ENCODE results near the gene VDAC2.
"Not testable (repeated sequence)": the region's sequence is repeated elsewhere in the genome, so short reads cannot be mapped to it uniquely, and the experiment has no call there.

Gene VDAC2

GRCh38 chr10:75210282-75211006, at the start of gene VDAC2:
TSS of gene VDAC2 (plus strand) at chr10:75210796. CDS start at chr10:75211159, 363 bp downstream.
- intact Hi-C loops (cut with DNase I): loop anchor here (2.0 to 10.0 kb wide), 3 partner anchors 22 to 386 kb away; partner anchors contain the start of genes KAT6B and SAMD8
- DNase-seq: peak; percentile 73 to 97 (median 93)

DNA sequence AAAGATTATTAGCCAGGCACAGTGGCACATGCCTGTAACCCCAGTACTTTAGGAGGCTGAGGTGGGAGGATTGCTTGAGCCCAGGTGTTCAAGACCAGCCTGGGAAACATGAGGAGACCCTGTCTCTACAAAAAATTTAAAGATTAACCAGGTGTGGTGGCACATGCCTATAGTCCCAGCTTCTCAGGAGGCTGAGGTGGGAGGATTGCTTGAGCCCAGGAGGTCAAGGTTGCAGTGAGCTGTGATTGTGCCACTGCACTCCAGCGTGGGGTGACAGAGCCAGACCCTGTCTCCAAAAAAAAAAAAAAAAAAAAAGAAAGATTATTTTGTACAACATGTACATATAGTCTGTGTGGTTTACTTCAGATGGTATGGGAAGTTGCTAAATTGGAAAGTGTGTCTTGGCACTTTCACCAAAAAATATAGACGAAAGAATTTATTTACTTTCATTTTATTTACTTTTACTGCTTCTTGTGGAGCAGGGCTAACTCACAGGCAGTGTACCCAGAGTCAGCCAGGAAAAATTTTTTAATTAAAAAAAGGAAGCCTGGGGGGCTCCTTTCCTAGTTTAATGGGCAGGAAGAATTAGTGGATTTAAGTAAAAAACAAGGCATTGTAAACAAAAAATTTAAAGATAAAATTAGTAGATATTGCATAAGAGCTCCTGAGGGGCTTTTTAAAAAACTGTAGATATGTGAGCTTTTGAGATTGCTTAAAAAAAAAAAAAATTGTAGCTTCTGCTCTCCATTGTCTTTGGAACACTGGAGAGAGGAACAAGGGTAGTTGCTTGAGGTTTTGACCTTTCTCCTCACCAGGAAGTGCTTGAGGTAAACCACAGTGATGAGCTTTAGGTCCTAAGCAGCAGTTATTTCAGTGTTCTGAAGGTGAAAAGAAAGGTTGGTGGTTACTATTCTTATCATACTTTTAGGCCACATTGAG, 44.6 kb upstream of the VDAC2 start:
- no peak for DNase-seq
- intact Hi-C loops (cut with DNase I): no loop called here

- intact Hi-C loops (cut with DNase I): no loop called here
These were observed 44.0 kb upstream of the VDAC2 start for GRCh38 chr10:75166623-75166972.

DNA sequence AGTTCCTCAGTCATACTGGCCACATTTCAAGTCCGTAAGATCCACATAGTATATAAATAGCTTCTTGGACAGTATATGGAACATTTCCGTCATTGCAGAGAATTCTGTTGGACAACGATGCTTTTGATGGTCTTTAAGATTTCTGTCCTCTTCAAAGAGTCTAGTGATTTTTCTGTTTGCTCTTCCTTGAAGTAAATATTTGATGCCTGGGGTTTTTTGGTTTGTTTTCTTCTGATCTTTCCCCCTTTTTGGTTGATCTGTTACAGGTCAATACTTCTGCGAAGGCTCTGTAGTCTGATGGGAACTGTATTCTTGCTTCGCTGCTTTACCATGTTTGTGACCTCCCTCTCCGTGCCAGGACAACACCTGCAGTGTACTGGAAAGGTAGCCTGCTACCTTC, 42.3 kb upstream of the VDAC2 start:
- no peak for DNase-seq
- intact Hi-C loops (cut with DNase I): no loop called here

More at GRCh38 chr10:75166623-75166972, 44.0 kb upstream of the VDAC2 start:
- no peak for DNase-seq

DNA sequence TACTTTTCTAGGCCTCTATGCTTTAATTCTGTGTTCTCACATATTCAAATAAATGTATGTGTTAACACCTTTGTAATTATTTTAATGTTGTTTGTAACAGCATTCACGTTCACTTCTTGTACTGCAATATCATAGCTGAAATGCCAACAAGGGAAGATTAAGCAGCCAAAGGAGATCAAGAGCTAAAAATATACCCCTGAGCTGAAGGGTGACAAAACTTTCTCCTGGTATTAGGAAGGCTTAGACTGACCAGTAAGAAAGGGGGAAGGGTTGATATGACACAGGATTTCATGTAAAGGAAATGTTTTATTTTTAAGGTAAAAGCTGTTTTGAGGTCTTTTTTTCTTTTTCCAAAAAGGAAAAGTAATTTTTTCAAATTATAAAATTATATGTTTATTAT, 40.4 kb upstream of the VDAC2 start:
- DNase-seq: no peak
- intact Hi-C loops (cut with DNase I): no loop called here

GRCh38 chr10:75175046-75175445, 35.5 kb upstream of the VDAC2 start:
- no peak for DNase-seq
- intact Hi-C loops (cut with DNase I): no loop called here

DNA sequence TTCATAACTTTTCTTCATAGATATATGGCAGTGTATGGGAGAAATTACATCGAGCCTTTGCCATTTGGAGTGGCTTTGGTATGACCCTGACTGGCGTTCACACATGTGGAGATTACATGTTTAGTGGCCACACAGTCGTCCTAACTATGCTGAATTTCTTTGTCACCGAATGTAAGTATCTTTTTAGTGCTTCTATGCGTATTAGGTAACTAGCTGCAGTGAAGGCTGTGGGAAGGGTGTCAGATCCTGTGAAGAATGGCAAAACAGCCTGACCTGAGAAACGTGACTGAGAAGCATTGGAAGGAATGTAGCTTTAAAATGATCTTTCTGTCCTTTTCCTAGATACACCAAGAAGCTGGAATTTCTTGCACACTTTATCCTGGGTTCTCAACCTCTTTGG, 34.5 kb upstream of the VDAC2 start:
- DNase-seq: no peak
- intact Hi-C loops (cut with DNase I): no loop called here

DNA sequence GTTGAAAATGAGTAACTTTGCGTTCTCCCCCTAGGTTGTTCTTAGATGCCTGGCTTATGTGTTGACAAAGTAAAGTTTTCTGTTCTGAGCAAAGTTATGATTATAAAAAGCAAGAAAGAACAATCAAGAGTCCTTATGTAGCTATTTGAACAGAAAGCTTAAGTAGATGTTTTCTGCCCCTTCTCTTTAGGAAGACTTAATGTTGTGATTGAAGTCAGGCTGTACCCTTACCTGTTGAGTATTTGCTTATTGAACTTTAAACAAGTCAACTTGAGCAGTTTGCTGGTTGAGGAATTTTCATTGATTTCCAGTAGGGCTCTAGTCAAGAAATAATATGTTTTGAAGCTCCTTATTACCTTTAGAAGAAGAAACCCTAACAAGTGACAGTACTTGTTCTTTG, 33.9 kb upstream of the VDAC2 start:
- no peak for DNase-seq
- intact Hi-C loops (cut with DNase I): no loop called here

DNA sequence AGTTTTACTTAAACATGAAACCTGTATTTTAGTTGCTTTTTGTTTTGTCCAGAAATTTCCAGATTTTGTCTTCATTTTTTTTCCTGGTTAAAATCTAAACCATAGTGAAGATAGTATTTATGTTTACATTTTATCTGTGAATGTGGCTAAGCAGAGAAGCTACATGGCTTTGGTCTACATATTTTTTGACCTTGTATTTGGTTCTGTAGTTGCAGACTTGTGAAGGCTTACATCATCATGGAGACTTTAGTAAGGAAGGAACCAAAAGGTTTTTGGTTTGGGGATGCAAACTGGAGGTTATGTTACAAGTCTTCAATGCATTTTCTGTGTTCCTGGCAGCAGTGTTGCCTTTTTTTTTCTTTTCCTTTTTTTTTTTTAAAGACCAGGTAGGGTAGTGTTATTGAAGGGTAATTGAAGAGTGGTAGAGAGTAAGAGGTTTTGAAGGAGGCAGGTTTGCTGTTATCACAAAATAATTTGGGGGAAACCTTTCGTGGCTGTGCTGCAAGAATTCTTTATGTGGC, 30.9 kb upstream of the VDAC2 start:
- DNase-seq: no peak

DNA sequence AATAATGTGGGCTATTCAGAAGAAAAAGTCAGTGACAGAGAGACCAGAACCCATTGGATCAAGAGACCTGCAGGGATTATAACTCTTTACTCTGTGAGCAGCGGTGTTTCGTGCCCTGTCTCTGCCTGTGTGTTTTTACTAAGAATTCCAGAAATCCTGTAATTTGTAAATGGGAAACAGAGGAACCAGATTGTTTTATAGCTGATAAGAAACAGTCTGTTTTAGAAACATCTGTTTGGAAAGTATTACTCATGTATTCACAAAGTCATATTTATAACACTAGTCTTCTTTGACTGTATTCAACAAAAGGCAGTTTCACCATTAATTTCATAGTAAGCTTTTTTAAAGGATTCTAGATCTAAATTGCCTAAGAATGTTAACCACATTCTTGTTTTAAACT, 30.0 kb upstream of the VDAC2 start:
- intact Hi-C loops (cut with DNase I): no loop called here
- no peak for DNase-seq

More for the DNA sequence above, 30.9 kb upstream of the VDAC2 start:
- intact Hi-C loops (cut with DNase I): no loop called here

DNA sequence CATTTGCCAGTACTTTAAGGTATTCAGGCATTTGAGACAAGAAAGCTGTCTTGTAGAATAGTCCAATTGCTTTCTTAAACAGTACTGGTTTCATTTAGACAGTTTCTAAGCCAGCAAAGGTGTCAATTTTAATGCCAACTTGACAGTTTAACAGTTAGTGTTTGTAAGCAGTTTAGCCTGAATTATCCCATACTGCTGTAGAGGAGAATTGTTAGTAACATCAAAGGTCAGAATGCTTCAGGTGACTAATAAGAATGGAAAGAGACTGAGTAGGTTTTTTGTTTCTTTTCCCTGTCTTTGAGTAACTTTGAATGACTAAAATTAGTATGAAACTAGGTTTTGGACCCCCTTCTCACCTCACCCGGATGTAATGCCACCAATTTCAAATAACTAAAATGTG, 29.5 kb upstream of the VDAC2 start:
- intact Hi-C loops (cut with DNase I): no loop called here
- no peak for DNase-seq

DNA sequence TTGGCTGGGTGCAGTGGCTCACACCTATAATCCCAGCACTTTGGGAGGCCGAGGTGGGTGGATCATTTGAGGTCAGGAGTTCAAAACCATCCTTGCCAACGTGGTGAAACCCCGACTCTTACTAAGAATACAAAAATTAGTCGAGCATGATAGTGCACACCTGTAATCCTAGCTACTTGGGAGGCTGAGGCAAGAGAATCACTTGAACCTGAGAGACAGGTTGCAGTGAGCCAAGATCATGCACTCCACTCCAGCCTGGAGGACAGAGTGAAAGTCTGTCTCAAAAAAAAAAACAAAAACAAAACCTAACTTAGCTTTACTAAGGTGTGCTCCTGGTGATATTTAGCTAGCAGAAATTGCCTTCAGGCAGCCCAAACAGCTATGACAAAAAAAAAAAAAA, 24.3 kb upstream of the VDAC2 start:
- DNase-seq: no peak
- intact Hi-C loops (cut with DNase I): no loop called here

GRCh38 chr10:75187961-75188426, 22.6 kb upstream of the VDAC2 start:
- intact Hi-C loops (cut with DNase I): no loop called here
- peak in 36 of 42 donors; percentile 9 to 75 (median 42) for DNase-seq

DNA sequence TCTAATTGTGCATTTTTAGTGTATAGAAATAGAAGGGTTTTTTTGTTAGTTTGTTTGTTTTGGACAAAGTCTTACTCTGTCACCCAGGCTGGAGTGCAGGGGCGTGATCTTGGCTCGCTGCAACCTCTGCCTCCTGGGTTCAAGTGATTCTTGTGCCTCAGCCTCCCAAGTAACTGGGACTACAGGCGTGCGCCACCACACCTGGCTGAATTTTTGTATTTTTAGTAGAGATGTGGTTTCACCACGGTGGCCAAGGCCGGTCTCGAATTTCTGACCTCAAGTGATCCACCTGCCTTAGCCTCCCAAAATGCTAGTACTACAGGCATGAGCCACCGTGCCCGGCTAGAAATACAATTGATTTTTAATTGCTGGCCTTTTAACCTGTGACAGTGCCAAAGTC, 22.1 kb upstream of the VDAC2 start:
- DNase-seq; intact Hi-C loops (cut with DNase I): not testable (repeated sequence)

DNA sequence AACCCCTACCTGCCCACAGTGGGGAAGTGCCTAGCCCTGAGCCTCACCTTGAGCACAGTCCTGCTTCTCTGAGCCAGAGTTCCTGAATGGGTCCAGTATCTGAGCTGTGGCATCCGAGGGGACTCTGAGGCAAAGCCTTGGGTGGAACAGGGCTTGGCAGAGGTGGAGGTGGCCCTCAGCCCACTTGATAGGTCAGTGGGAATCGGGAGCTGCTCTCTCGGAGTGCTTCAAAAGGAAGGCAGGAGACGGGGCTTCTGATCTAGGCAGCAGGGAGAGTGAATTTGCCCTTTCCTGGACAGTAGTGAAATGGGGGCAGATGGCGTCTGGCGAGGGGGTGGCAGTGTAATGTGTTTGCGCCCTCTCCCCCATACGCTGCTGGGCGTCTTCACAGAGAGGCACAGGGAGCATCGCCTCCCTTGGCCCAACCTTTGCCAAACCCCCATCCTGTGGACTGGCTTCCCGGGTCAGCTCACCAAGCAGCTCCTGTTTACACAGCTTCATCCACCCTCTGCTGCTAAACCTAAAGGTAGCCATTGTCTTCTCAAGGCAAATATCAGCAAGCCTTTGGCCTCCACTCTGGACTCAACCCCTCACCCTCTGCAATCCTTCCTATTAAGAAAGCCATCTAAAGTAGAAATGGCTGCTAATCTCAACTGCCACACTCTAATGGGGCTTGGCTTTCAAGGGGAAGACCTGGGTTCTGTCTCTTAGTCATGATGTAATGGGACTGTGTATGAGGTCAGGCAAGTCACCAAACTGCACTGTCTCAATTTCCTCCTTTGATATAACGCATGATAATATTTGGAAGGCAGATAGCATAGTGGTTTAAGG, 21.1 kb upstream of the VDAC2 start:
- no peak for DNase-seq
- intact Hi-C loops (cut with DNase I): no loop called here

DNA sequence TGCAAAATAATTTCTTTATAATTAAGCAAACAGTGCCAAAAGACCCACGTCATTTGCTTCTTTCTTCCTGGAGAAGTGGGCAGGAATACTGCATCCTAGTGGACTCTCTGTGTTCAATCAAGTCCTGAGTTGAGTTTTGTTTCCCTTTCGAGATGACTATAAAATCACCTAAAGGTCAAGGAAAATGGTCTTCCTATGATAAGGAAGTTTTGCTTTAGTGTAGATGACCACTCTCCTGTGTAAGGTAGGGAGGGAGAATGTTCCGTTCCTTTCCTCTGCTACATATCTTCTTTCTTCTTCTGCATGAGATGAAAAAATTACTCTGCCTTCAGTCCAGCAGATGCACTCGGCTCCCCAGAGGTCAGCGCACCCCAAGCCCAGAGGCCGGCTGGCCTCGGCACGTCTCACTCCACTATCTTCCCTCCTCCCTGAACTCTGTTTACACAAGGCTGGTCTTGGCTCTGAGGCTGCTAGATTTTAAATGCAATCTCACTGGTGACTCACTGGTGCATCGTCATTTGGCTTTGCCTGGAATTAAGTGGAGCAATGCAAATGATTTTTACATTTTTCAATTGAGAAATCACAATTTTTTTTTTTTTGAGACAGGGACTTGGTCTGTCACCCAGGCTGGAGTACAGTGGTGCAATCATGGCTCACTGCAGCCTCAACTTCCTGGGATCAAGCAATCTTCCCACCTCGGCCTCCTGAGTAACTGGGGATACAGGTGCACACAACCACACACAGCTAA, 18.6 kb upstream of the VDAC2 start:
- DNase-seq: peak in 11 of 42 donors; percentile 5 to 58 (median 28)
- intact Hi-C loops (cut with DNase I): no loop called here

DNA sequence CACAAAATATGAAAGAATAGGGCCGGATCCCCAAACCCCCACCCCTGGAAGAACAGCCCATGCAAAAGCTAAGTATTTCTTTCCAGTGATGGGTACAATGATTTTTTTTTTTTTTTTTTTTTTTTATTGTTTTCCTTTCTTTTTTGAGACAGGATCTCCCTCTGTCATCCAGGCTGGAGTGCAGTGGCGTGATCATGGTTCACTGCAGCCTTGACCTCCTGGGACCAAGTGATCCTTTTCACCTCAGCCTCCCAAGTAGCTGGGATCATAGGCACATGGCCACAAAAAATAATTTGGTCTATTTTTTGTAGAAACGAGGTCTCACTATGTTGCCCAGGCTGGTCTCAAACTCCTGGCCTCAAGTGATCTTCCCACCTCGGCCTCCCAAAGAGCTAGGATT, 16.0 kb upstream of the VDAC2 start:
- DNase-seq; intact Hi-C loops (cut with DNase I): not testable (repeated sequence)

DNA sequence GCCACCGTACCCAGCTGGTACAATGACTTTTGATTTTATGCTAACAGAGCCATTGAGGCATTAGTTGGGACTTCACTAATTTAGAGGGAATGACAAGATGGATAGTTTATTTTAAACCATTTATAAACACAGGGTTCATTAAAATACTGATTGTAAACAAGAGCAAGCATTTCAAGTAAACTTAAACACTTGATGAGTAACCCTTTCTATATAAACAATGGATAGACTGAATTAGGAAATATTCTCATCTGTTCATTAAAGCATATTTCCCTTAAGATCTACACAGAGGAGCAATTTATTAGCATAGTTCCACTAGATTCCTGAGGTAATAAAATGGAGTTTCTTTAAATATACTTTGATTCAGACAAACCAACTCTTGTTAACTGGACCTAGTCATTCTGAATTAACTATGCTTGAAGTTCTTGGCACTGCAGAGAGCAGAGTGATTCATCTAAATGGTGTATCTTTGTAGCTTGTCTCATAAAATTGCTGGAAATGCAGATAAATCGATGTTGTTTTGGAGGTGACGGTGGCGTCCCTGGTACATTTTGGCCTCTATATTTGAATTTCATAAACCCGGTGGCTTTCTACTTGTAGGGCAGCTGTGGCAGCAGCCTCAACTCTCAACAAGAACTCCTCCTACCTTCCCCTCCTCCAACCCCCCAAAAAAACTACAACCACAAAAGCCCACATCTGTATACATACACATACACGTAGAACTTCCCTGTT, 15.4 kb upstream of the VDAC2 start:
- no peak for DNase-seq
- intact Hi-C loops (cut with DNase I): no loop called here
